MM.1S (cell line): Measurements from ENCODE around the gene MYO1E.

Experiments used
- CTCF ChIP-seq: fragments of 300-600 bp; sonication (generic); IDR thresholded peaks from 2 replicates; pipeline ENCODE4 v1.5.1; 2016; ENCODE audit warnings: antibody characterized with exemption, low read length, mixed read lengths
- EZH2 ChIP-seq: fragments of 300-600 bp; sonication (generic); optimal IDR thresholded peaks from 2 replicates; pipeline ENCODE3; 2017; ENCODE audit warnings: low read depth, mild to moderate bottlenecking, antibody characterized with exemption, low read length, mixed read lengths

- TF ChIP-seq CTCF = no peak
- TF ChIP-seq EZH2 = no peak
These were observed 214.0 kb downstream of the MYO1E start for GRCh38 chr15:59158701-59159034.
